GM18507 (cell line): ENCODE results near the gene TSC2.

Source experiments
- DNase-seq: peaks from one replicate; pipeline ENCODE4 v3.0.0; 2011; ENCODE audit warnings: low read depth; ENCODE audit not compliant: insufficient read length; ENCODE audit errors: extremely low spot score
- FAIRE-seq: peaks from 2 replicates; lab custom pipeline; 2011; peaks lifted over from hg19 to GRCh38; lab: Jason Lieb, UNC

TSC2 gene

DNA sequence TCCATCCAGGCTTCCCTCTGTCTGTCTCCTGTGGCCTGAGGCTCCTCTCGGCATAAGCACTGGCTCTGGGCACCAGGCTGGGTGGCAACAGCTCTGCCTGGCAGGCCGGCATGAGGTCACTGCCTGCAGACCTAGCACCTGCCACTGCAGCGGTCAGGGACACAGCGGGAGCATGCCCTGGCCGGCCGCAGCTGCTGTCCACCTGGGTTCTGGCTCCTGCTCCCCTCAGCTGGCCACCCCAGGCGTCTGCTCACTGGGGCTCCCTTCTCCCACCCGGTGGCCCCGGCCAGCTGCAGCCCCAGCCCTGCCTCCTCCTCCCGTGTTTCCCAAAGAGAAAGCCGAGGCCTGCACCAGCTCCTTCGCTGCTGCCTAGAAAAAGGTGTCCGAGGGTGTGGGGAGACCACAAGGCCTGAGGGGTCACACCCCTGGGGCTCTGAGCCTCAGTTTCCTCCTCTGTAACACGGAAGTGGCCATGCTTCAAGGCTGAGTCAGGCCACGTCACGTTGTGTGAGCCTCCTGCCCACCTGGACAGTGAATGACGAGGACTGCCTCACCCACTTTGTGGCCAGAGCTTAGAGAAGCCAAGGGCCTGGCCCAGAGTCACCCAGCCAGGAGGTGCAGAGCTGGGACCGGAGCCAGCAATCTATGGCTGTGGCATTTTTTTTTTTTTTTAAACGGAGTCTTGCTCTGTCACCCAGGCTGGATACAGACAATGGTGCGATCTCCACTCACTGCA is 6.8 kb upstream of the TSC2 start:
- DNase-seq, result no peak
- no peak for FAIRE-seq

DNA sequence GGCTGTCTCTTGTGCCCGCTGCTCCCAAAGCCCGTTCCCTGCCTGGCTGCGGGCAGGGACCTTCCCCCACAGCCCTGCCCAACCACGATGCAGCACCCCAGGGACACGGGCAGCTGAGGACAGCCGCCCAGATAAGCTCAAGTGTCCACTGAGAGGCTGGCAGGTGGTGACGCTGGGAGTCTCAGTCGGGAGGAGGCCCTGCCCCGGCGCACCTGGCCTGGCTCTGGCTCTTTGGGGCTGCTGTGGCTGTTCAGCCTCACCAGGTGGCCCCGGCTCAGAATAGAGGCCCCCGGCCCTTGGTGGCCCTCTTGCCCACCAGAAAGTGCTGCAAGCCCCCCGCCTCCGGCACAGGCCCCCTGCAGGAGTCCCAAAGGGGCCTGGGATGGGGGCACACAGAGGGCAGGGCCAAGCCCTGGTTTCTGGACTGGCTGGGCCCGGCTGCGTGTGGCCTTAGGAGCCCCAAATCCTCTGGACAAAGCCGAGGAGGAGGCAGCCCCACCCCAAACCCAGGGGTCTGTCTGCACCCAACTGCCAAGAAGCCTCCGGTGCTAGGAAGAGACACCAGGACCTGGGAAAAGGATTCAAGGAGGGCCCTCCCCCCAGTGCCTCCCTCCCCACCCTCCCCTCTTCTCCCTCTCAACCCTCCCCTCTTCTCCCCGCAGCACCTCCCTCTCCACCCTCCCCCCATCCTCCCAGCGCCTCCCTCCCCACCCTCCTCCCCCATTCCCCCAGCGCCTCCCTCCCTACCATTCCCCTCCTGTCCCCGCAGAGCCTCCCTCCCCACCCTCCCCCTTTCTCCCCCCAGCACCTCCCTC is 5.4 kb upstream of the TSC2 start:
- DNase-seq, result no peak
- FAIRE-seq, result no peak

DNA sequence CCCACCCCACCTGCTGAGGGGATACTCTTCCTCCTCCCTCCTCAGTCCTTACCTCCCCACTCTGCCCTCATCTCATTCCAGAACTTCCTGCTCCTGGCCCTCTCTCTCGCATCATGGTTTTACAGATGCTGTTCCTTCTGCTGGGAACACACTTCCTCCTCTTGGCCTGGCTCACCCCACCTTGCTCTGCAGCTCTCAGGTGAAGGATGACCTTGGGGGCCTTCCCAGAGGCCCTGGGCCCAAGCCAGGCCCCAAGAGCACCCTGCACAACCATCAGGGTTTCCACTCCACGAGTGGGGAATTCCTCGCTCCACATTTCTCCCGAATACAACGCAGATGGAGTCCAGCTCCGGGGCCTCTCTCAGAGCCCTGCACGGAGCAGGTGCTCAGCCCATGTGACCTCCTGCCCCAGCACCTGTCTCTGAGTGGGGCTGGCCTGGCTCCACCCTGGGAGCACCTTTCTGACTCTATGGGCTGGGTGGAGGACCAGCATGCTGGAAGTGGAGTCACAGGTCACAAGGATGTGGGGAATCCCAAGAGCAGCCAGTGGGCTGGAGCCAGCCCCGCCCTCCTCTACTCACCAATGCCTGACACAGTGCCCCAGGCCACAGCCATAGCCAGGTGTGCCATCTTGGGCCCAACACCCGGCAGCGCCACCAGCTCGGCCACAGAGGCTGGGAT is 4.7 kb upstream of the TSC2 start:
- no peak for FAIRE-seq
- no peak for DNase-seq

DNA sequence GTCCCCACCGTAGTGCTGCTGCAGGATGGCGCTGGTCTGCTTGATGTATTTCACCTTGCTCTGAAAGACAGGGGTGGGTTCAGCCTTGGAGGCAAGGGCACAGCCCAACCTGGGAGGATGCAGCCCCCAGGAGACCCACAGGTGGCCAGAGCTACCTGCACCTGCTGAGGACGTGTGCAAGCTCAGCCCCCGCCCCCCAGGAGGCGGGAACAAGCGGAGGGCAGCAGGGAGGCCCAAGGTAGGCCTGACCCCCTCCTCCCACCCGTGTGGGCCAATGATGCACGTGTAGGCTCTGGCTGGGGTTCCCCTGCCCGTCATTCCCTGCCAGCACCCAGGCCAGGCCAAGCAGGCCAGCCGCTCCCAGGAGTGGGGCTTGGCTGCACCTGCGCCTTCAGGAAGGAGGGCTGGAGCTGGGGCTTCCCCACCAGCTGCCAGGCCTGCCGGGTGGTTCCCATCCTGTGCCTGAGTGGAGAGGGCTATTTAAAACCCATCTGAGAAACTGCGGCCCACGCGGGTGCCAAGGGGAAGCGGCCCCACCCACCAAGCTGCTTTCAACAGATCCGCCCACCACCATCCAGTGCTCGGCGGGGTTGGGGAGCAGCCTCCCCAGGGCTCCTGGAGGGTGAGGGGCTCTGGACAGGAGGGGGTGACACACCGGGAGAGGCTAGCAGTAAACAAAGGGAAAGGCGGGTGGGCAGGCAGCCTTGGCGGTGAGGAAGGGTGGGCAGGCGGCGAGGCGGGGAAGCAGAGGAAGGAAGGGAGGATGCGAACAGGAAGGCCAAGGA is 3.9 kb upstream of the TSC2 start:
- DNase-seq, result no peak
- FAIRE-seq, result no peak

DNA sequence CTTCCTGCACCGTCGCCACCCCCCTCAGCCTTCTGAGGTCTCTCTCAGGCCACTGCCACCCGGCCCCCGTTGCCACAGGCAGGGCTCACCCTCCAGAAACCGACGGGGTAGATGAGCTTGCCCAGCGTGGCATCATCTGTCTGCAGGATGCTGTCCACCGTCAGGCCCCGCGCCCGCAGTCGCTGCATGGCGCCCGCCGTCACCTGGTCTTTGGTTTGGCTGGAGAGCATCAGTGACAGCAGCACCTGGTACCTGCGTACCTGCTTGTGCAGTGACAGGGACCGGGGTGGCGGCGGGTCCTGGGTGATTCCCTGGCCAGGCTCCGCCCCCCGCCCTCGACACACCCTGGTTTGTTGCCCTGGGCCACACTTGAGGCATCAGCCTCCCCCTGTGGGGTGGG is 3.2 kb upstream of the TSC2 start:
- FAIRE-seq (no peak), DNase-seq (no peak)

DNA sequence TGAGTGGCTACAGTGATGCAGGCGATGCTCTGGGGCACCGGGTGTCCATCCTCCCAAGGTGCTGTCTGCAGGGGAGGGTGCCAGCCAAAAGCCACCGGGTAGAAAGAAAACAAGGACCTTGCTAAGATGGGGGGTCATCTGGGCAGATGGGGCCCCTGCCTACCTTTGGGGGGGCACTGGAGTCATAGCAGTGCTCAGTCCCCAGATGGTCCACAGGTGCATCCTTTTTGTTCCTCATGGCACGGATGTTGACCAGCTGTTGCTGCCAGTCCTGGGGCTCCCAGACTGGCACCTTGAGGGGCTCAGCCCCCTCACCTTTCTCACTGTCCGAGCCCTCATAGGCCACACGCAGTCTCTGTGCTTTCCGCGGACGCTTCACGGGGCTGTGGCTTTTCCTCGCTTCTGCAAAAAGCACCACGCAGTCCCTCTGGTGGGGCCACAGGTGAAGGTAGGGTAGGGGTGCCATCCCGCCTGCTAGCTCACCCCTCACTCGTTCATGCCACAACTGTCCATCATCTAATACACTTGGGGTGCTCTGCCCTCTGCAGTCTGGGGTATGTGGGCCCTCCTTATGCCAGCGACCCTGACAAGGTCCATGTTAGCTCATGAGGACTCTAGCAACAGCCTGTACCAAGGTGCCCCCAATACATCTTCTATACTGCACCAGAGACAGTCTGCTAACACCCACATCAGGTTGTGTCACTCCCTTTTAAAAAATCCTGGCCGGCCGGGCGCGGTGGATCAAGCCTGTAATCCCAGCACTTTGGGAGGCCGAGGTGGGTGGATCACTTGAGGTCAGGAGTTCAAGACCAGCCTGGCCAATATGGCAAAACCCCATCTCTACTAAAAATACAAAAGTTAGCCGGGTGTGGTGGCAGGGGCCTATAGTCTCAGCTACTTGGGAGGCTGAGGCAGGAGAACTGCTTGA is 1.6 kb upstream of the TSC2 start:
- FAIRE-seq, result no peak
- DNase-seq, result no peak

GRCh38 chr16:2046893-2047329 is 874 bp upstream of the TSC2 start:
- DNase-seq (no peak), FAIRE-seq (no peak)

DNA sequence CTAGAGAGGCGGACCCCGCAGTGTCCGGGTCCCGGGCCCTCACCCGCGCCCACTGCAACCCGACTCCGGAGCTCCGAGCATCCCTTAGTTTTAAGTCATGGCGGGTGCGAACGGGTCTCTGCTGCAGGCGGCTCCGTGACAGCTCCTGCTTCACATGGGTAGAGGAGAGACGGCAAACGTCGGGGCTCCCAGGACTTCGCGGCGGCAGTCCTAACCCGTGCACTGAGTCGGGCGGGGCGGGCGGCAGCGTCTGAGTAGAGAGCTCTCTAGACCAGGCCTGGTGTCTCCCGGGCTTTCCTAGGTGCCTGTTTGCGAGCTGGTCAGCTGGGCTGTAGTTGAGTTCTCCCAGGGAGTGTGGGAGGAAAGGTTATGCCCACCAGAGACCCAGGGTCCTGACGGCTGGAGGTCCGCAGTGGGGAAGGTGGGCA is 345 bp downstream of the TSC2 start:
- DNase-seq (no peak), FAIRE-seq (no peak)

DNA sequence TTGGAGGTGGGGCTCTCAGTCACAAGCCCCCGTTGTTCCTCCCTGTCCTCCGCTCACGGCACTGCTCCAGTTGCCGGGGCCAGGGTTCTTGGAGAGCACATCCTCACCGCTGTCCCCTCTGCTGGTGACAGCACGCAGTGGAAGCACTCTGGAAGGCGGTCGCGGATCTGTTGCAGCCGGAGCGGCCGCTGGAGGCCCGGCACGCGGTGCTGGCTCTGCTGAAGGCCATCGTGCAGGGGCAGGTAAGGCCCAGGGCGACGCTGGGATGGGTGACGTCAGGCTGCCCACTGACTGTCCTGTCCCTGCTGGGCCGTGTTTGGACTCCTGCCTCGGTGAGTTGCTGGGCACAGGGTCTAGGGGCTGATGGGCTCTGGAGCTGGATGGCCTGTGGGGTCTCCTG is 5.4 kb downstream of the TSC2 start:
- FAIRE-seq, result no peak
- no peak for DNase-seq

GRCh38 chr16:2053897-2054296 is 6.1 kb downstream of the TSC2 start:
- FAIRE-seq, result no peak
- DNase-seq, result no peak

DNA sequence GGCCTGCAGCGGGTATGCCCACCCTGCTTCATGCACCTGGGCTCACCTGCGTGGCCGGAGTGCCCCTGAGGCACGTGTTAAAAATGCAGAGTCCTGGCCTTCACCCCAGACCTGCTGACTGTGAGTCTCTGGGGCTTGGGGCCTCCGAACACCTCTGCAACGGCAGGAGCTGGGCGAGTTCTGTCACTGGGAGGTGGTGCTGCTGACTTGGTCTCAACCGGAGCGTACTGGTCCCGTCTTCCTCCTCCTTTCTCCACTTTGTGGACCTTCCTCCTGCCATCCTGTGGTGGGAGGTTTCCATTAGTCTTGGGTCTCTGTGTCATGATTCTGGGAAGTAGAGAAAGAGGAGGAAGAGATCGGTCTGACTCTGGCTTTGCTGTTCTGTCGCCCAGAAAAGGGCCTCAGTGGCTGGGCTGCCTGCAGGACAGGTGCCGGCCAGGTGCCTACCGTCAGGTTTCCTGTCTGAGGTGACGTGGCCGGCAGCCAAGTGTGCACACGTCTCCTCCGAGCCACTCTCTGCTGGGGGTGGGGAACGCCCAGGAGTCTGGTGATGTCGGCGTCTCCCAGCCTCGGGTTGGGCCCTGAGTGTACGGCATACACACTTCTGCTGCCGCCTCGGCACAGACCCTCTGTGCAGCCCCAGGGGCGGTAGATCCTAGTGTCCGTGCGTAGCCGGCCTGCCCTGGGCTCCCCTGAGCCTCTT is 6.9 kb downstream of the TSC2 start:
- no peak for FAIRE-seq
- DNase-seq, result no peak

GRCh38 chr16:2056077-2056476 is 8.3 kb downstream of the TSC2 start:
- FAIRE-seq (no peak), DNase-seq (no peak)

GRCh38 chr16:2056681-2057407 is 9.1 kb downstream of the TSC2 start:
- DNase-seq (no peak), FAIRE-seq (no peak)

DNA sequence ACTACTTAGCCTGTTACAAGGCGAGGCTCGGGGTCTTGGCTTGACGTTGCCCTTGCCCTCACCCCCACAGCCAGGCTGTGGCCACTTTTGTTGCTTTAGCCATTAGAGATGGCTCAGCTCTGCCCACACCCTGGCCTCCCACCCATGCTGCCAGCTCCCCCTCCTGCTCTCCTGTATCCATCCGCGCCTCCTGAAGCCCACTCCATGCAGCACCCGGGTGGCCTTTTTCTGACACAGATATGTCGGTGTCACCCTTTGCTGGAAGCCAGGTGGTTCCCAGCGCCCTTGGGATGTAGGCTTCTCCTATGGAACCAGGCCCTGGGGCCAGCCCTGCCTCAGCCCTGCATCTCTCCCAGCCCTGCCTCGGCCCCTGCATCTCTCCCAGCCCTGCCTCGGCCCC is 9.7 kb downstream of the TSC2 start:
- DNase-seq (no peak), FAIRE-seq (no peak)

DNA sequence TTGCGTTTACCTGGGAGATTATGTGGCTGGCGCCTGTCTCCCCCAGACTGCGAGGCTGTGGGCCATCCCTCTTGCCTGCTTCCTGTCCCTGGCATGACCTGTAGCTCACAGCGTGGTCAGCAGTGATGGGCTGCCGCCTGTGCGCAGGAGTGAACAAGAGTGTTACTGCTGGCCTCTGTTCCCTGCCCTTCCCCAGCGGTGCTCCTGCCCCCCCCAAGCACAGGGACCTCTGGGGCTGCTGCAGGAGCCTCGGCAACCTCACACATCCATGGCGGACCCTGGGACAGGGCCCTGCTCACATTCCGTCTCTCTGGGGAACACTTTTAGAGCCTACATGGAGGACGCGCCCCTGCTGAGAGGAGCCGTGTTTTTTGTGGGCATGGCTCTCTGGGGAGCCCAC is 10.6 kb downstream of the TSC2 start:
- DNase-seq (no peak), FAIRE-seq (no peak)

- no peak for FAIRE-seq
- no peak for DNase-seq
Measured at GRCh38 chr16:2058872-2059271, 11.1 kb downstream of the TSC2 start.

DNA sequence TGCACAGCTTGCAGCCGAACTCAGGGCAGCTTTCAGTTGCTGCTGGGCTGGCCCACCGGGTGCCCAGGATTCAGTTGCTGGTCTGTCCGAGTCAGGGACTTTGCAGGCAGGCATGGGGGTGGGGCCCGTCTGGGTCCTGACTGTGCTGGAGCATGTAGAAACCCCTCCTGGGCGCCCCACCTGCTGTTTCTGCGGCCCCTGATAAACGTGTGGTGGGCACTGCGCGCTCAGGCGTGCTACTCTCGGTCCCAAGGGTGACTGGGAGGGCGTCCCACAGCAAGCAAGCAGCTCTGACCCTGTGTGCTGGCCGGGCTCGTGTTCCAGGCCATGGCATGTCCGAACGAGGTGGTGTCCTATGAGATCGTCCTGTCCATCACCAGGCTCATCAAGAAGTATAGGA is 12.6 kb downstream of the TSC2 start:
- DNase-seq (no peak), FAIRE-seq (no peak)

- no peak for FAIRE-seq
Measured at GRCh38 chr16:2061023-2061422, 13.2 kb downstream of the TSC2 start.

More at GRCh38 chr16:2061023-2061422, 13.2 kb downstream of the TSC2 start:
- no peak for DNase-seq
